GM04503 (cell line): ENCODE measurements around the gene RPL27.

Source experiments
- DNase-seq: peaks from one replicate; pipeline ENCODE4 v3.0.0-alpha.2; 2012; ENCODE audit warnings: low read depth

Gene RPL27

DNA sequence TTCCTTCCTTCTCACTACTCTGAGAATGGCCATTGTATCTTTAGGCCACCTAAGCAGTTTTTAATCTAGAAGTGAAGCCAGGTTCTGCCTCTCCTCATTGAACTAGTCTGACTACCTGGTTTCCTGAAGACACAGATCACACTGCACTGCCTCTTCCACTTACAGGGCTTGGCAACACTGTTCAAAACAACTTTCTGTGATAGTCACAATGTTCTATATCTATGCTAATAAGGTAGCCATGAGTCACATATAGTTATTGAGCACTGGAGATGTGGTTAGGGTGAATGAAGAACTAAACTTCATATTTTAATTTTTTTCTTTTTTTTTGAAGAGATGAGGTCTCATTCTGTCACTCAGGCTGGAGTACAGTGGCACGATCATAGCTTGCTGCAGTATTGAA, 53.8 kb downstream of the RPL27 start:
- DNase-seq = no peak
